ENCODE results near the gene KLRC1.
"Not testable (repeated sequence)": the region's sequence is repeated elsewhere in the genome, so short reads cannot be mapped to it uniquely, and the experiment has no call there.

The KLRC1 gene

GRCh38 chr12:10420334-10420733 lies 32.8 kb downstream of the KLRC1 start, which contains the start of gene KLRC3:
TSS of gene KLRC3 (minus strand) at chr12:10420595. CDS start at chr12:10420550, 45 bp downstream.
- DNase-seq: peak; percentile 55

GRCh38 chr12:10409392-10409791 lies 43.8 kb downstream of the KLRC1 start, which contains the start of gene KLRC4:
TSS of gene KLRC4 (minus strand) at chr12:10409757. CDS start at chr12:10409575, 182 bp downstream.
- peak; percentile 92 for DNase-seq

- no peak for DNase-seq
Measured at GRCh38 chr12:10408842-10409241, 44.3 kb downstream of the KLRC1 start.

GRCh38 chr12:10406725-10407124 lies 46.5 kb downstream of the KLRC1 start:
- peak; percentile 96 for DNase-seq

- no peak for DNase-seq
Measured at GRCh38 chr12:10405294-10405693, 47.9 kb downstream of the KLRC1 start.

GRCh38 chr12:10404798-10405197 lies 48.4 kb downstream of the KLRC1 start:
- no peak for DNase-seq

GRCh38 chr12:10400829-10401228 lies 52.3 kb downstream of the KLRC1 start:
- DNase-seq: no peak

GRCh38 chr12:10398168-10398567 lies 55.0 kb downstream of the KLRC1 start:
- no peak for DNase-seq

- peak; percentile 37 for DNase-seq
Measured at GRCh38 chr12:10397296-10397695, 55.9 kb downstream of the KLRC1 start.

- not testable (repeated sequence) for DNase-seq
Measured at GRCh38 chr12:10396176-10396575, 57.0 kb downstream of the KLRC1 start.

All from MV-4-11 (cell line).